HG02938 (cell line): ENCODE results near the gene OLFML2B.

Experiments used
- ATAC-seq: cut with Tn5 transposase; IDR thresholded peaks from one replicate; pipeline ENCODE4 v1.9.1; 2021; ENCODE audit warnings: mild to moderate bottlenecking, moderate library complexity; ENCODE audit not compliant: unreplicated experiment

The OLFML2B gene

DNA sequence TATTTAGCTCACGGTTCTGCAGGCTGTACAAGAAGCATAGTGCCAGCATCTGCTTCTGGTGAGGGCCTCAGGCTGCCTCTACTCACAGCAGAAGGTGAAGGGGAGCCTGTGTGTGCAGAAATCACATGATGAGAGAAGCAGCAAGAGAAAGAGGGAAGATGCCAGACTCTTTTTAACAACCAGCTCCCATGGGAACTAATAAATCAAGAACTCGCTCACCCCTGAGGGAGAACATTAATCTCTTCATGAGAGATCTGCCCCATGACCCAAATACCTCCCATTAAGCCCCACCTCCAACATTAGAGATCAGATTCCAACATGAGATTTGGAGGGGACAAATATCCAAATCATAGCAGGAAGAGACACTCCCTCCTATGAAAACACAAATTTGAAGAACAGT lies 74.1 kb downstream of the OLFML2B start:
- no peak for ATAC-seq

GRCh38 chr1:161948435-161948834 lies 75.2 kb downstream of the OLFML2B start:
- no peak for ATAC-seq

GRCh38 chr1:161946071-161946987 lies 77.3 kb downstream of the OLFML2B start:
- ATAC-seq = no peak

GRCh38 chr1:161945306-161946060 lies 78.2 kb downstream of the OLFML2B start:
- no peak for ATAC-seq

DNA sequence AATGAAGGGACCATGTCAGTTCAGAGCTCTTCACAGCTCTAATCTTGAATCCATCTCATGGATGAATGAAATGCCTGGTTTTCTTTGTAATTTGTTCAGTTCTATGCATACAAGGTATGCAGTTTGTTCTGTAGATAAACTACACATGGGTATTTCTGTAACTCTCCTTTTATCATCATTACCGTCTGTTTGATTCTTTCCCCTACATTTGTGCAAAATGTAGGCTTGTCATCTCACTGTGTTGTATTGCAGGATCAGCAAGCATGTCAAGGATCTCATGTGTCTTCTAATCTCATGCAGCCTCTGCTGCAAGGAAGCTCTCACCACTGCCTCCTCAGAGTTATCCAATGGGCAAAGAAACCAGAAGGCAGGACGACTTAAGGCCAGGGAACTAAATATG lies 79.3 kb downstream of the OLFML2B start:
- ATAC-seq = no peak

DNA sequence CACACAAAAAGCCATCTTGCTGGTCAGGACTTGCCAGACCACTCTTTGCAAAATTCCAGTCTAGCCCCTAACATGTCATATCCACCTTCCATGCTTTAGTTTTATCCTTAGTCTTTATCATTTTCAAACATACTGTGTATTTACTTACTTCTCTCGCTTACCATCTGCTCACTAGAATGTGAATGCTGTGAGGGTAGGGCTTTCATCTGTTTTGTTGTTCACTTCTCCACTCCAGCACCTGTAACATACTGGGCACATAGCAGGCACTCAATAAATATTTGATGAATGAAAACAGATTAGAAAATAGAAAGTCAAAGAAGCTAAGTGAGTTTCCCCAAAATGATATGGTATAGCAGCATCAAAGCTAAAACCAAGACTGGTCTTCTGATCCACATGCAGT lies 79.9 kb downstream of the OLFML2B start:
- no peak for ATAC-seq

DNA sequence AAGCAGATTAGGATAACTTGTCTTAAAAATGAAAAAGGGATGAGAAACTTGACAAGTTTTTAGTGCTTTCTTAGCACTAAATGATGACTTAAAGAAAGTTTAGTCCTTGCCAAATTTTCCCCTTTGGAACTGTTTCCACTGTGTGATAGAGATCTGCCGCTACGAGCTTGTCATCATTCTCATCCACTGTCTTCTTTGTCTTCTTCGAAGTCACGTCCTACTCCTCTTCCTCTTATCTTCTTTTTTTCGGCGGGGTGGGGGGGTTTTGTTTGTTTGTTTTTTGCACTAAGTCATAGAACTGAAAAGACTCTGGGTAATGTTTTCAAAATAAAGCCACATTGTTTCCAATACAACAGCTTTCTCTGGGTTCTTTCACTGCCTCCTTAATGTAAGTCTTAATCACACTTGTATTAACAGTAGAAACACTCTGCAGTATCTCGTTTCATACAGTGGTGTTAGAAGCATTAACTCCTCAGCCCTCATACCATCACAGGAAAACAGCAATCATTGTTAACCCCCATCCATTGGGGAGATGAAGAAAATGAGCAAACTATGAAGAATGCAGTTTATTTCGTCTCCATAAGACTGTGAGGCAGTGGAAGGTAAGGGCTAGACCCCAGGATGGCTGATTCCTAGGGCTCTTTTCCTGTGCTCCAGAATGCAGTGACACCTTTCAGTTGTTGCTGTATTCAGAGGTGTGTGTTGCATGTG lies 81.8 kb downstream of the OLFML2B start:
- ATAC-seq = no peak

DNA sequence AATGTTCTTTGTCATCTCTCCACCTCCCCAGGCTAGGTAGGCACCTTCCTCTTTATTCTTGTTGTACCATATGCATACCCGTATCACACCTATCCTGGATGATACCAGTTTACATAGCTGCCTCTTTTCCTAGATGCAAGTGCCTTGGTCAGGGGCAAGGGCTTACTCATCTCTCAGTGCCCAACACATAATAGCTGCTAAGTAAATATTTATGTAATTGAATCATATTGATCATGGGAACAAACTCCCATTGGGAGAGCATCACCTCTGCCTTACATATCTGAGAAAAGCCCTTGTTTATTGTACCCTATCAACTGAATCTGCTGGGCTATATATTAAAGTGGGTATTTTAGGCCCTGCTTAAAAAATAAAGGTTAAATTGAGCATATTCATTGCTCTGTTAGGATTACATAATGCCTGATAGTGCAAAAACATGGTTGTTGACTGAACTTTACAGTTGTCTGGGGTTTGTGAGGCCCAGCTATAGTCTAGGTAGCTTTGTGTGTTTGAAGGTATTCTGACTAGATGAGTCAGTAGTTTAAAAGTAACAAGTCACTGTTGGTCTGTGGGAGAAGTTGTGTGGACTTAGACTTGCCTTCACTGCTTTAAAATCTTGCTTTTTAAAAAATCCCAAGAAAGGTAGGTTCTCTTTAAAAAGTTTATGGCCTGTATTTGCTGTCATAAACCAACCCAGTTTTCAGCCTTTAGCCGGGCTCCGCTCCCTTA lies 82.6 kb downstream of the OLFML2B start:
- no peak for ATAC-seq

DNA sequence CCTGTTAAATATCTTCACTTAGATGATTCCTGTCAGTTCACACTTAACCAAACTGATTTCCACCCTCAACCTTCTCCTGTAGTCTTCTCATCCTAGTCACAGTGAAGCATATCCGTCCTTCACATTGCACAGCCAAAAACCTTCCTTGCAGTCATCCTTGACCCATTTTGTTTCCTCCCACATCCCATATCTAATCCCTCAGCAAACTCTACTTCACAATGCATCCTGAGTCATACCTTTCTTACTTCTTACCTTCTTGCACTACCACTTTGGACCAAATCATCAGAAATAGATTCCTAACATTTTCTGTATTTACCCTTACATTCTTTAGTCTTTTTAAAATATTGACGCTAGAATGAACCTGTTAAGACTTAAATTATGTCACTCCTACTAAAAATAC lies 86.9 kb downstream of the OLFML2B start:
- no peak for ATAC-seq

DNA sequence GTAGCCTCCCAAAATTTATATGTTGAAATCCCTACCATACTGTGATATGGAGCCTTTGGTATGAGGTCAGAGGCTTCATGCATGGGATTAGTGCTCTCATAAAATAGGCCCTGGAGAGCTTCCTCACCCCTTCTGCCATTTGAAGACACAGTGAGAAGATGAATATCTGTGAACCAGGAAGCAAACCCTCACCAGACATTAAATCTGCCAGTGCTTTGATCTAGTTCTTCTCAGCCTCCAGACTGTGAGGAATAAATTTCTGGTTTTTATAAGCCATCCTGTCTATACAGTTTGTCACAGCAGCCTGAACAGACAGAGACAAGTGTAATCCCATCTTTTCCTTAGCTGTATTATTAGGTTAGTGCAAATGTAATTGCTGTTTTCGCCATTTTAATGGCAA lies 88.4 kb downstream of the OLFML2B start:
- no peak for ATAC-seq

- no peak for ATAC-seq
Measured at GRCh38 chr1:161933592-161934588, 89.8 kb downstream of the OLFML2B start.
